Naive thymus-derived CD4-positive, alpha-beta T cell (primary cell): ENCODE data around the gene SETX. TPM values are rescaled to one million over a fixed set of nuclear protein-coding genes. Genes with fewer than 3 reads are reported as not detected.

Experiments used
- ATAC-seq: fragments of 150-1000 bp; cut with Tn5 transposase; 2 replicates; pipeline ENCODE4 v1.10.0; 2021; ENCODE audit warnings: mild to moderate bottlenecking, moderate library complexity
- CTCF ChIA-PET: fragments of 350-600 bp; sonication (Branson Sonifier 250); formaldehyde crosslinking; loops from one replicate; lab custom pipeline; 2021; ENCODE audit warnings: antibody characterized with exemption; lab: Charles Lee
- POLR2A ChIA-PET: fragments of 350-600 bp; sonication (Branson Sonifier 250); formaldehyde crosslinking; loops from one replicate; lab custom pipeline; 2021; ENCODE audit warnings: antibody characterized with exemption, inconsistent platforms; lab: Charles Lee
- DNase-seq, 9 donors: peaks; one replicate each; pipeline versions ENCODE4 v3.0.0 to v3.0.0-alpha.2; 2020 to 2022; ENCODE audit warnings: mixed read lengths in 1 of 9
- H3K27ac ChIP-seq: one replicate; pipeline ENCODE4 v1.7.0; 2013; ENCODE audit warnings: mild to moderate bottlenecking, low read depth, low read length, moderate library complexity
- H3K27me3 ChIP-seq, 2 donors: one replicate each; pipeline ENCODE4 v1.7.0; 2013; ENCODE audit warnings: low read length in 2 of 2, mild to moderate bottlenecking in 2 of 2, moderate library complexity in 2 of 2; ENCODE audit not compliant: control insufficient read depth in 2 of 2, insufficient read depth in 2 of 2
- H3K36me3 ChIP-seq, 3 experiments: 1 replicate in 2 of 3; 2 replicates in 1 of 3; pipeline ENCODE4 v1.7.0; 2013; ENCODE audit warnings: low read length in 3 of 3, mild to moderate bottlenecking in 3 of 3, moderate library complexity in 1 of 3; ENCODE audit not compliant: insufficient read depth in 3 of 3, control insufficient read depth in 2 of 3
- H3K4me1 ChIP-seq, 2 donors: one replicate each; pipeline ENCODE4 v1.7.0; 2013; ENCODE audit warnings: low read length in 2 of 2, mild to moderate bottlenecking in 2 of 2, moderate library complexity in 1 of 2; ENCODE audit not compliant: control insufficient read depth in 2 of 2, insufficient read depth in 2 of 2
- H3K4me3 ChIP-seq: 2 replicates; pipeline ENCODE4 v1.7.0; 2013; ENCODE audit warnings: mild to moderate bottlenecking, low read length
- H3K9me3 ChIP-seq, 3 experiments: 1 replicate in 2 of 3; 2 replicates in 1 of 3; pipeline ENCODE4 v1.7.0; 2013; ENCODE audit warnings: low read length in 3 of 3; ENCODE audit not compliant: control insufficient read depth in 2 of 3
- H3K27ac Mint-ChIP-seq, 9 donors: one replicate each; pipeline ENCODE4 v1.8.0; 2020 to 2022; ENCODE audit warnings: mixed read lengths in 9 of 9, mild to moderate bottlenecking in 8 of 9, moderate library complexity in 5 of 9, inconsistent platforms in 2 of 9
- H3K27me3 Mint-ChIP-seq, 5 donors: one replicate each; pipeline ENCODE4 v1.8.0; 2021 to 2022; ENCODE audit warnings: mixed read lengths in 5 of 5, mild to moderate bottlenecking in 1 of 5
- H3K36me3 Mint-ChIP-seq, 5 donors: one replicate each; pipeline ENCODE4 v1.8.0; 2020 to 2022; ENCODE audit warnings: mixed read lengths in 5 of 5, mild to moderate bottlenecking in 3 of 5, inconsistent platforms in 1 of 5
- H3K4me1 Mint-ChIP-seq, 7 donors: one replicate each; pipeline ENCODE4 v1.8.0; 2020 to 2022; ENCODE audit warnings: mixed read lengths in 7 of 7, mild to moderate bottlenecking in 3 of 7, inconsistent platforms in 1 of 7
- H3K4me3 Mint-ChIP-seq, 10 donors: one replicate each; pipeline ENCODE4 v1.8.0; 2020 to 2022; ENCODE audit warnings: mild to moderate bottlenecking in 10 of 10, mixed read lengths in 10 of 10, moderate library complexity in 6 of 10, inconsistent platforms in 2 of 10
- H3K9me3 Mint-ChIP-seq, 11 donors: one replicate each; pipeline ENCODE4 v1.8.0; 2020 to 2022; ENCODE audit warnings: mixed read lengths in 11 of 11, mild to moderate bottlenecking in 4 of 11, inconsistent platforms in 1 of 11, moderate library complexity in 1 of 11
- intact Hi-C, 2 donors: fragments of 100-400 bp; cut with micrococcal nuclease; formaldehyde crosslinking; loops; one replicate each; pipeline ENCODE4 v1.15.1; 2023
- polyA plus RNA-seq, 2 donors: library from polyadenylated mRNA; unstranded; fragments of 300-500 nt; fragmentation: Illumina TruSeq; gene quantifications; one replicate each; pipeline ENCODE4 v1.2.3, GENCODE V29; 2021
- total RNA-seq, 6 experiments: library from RNA in 5 of 6; stranded (reverse) in 5 of 6; gene quantifications; 1 replicate in 5 of 6; 2 replicates in 1 of 6; pipeline ENCODE4 v1.2.3 and lab custom pipeline; 2021 to 2026

The SETX gene
- total and polyA plus RNA-seq, 7 experiments from 2014 or later, result 29.0 to 83.2 (median 66.1) TPM

DNA sequence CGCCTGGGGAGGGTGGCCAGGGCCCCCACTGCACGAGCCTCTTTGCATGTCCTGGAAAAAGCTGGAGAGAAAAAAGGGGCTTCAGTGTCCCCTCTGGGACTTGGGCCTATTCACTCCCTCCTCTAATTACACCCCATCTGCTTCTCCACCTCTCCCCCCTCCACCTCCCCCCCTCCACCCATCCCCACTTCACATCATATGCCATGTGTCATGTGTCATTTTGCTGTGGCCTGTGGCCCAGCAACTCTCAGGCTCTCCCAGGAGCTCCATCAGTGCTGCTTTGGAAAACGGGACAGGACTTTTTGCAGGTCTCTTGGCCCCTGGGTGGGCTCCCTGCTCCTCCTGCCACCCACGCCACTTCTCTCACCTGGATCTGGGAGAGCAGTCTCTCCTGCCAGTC lies 124.2 kb downstream of the SETX start:
- H3K27ac ChIP-seq, result no peak overlapping the region
- H3K27ac Mint-ChIP-seq, result no peak overlapping the region
- CTCF ChIA-PET, result no interaction called here
- no peaks in the 10 kb centered on the region for H3K36me3 ChIP-seq
- no peaks in the 10 kb centered on the region for H3K27me3 Mint-ChIP-seq
- no peak for ATAC-seq
- POLR2A ChIA-PET, result no interaction called here
- no peaks in the 10 kb centered on the region for H3K4me1 ChIP-seq
- no peak for DNase-seq
- H3K4me1 Mint-ChIP-seq, result peaks cover 0 to 2% (median 0%) of the 10 kb centered on the region in 7 donors
- H3K4me3 ChIP-seq, result no peak overlapping the region
- H3K9me3 ChIP-seq, result no peaks in the 10 kb centered on the region
- H3K36me3 Mint-ChIP-seq, result no peaks in the 10 kb centered on the region
- intact Hi-C loops, result no loop called here
- H3K4me3 Mint-ChIP-seq, result no peak overlapping the region
- H3K9me3 Mint-ChIP-seq, result no peaks in the 10 kb centered on the region
- no peaks in the 10 kb centered on the region for H3K27me3 ChIP-seq

DNA sequence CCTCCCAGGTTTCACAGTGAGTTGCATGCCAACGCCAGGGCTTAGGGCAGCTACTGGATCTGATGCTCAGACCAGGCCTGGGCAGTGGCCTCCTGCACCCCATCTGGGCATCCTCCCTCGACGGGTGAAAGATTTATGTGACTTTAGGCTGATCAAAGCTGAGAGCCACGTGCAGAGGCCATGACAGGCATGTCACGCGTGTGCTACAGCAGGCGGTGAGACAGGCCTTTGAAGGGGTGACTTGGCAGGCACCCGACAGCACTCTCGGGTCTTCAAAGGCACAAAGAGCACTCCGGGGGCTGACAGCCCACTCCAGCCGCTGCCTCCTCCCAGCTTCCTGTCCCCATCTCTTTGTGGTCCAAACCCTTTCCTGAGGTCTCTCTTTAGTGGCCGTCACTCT lies 126.7 kb downstream of the SETX start:
- H3K9me3 ChIP-seq, result no peaks in the 10 kb centered on the region
- Mint-ChIP-seq H3K36me3 (no peaks in the 10 kb centered on the region), H3K27me3 (peaks cover 0 to 4% (median 2%) of the 10 kb centered on the region in 5 donors), H3K9me3 (no peaks in the 10 kb centered on the region), H3K4me1 (peaks cover 0 to 2% (median 0%) of the 10 kb centered on the region in 7 donors), H3K4me3 (no peak overlapping the region), H3K27ac (peak overlapping the region in 1 of 9 donors; percentile 31)
- no peak overlapping the region for H3K4me3 ChIP-seq
- POLR2A ChIA-PET, result no interaction called here
- CTCF ChIA-PET, result no interaction called here
- H3K27ac ChIP-seq, result no peak overlapping the region
- intact Hi-C loops, result no loop called here
- H3K36me3 ChIP-seq, result no peaks in the 10 kb centered on the region
- no peaks in the 10 kb centered on the region for H3K4me1 ChIP-seq
- DNase-seq (no peak), ATAC-seq (no peak)
- H3K27me3 ChIP-seq, result no peaks in the 10 kb centered on the region

DNA sequence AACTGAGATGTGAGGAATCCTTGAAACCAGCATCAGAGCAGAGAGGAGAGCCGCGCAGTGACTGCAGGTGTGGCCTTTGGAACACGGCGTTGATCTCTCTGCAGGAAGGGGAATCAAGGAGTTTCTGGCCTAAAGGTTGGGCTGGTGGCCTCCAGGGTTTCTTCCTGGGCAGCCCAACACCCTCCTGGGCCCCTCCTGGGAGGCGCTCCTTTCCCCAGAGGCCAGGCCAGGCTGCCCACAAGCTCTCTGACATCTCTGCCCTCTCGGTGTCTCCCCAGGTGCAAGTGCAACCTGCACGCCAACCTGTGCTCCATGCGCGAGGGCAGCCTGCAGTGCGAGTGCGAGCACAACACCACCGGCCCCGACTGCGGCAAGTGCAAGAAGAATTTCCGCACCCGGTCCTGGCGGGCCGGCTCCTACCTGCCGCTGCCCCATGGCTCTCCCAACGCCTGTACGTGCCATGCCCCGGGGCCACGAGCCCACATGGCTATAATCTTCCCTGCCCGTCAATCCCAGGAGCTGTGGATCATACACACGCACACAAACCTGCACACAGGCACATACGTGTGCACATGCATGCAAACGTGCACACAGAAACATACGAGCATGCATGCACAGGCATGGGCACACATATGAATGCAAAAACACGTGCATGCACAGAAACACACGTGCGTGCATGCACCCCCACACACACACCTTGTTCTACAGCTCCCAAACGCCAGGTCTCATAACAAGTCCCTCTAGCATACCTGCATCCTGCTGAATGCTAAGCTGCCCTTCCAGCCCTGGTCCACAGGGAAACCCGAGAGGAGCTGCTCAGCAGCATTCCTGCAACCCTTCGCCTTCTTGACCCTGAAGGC lies 128.0 kb downstream of the SETX start:
- H3K4me1 Mint-ChIP-seq, result peaks cover 0 to 2% (median 0%) of the 10 kb centered on the region in 7 donors
- no peak overlapping the region for H3K4me3 Mint-ChIP-seq
- Histone ChIP-seq H3K27me3 (no peaks in the 10 kb centered on the region), H3K9me3 (no peaks in the 10 kb centered on the region), H3K4me1 (no peaks in the 10 kb centered on the region), H3K4me3 (no peak overlapping the region), H3K36me3 (no peaks in the 10 kb centered on the region), H3K27ac (no peak overlapping the region)
- intact Hi-C loops, result no loop called here
- ChIA-PET POLR2A (no interaction called here), CTCF (no interaction called here)
- no peaks in the 10 kb centered on the region for H3K9me3 Mint-ChIP-seq
- no peak overlapping the region for H3K27ac Mint-ChIP-seq
- ATAC-seq (no peak), DNase-seq (no peak)
- H3K27me3 Mint-ChIP-seq, result peaks cover 0 to 4% (median 3%) of the 10 kb centered on the region in 5 donors
- no peaks in the 10 kb centered on the region for H3K36me3 Mint-ChIP-seq

DNA sequence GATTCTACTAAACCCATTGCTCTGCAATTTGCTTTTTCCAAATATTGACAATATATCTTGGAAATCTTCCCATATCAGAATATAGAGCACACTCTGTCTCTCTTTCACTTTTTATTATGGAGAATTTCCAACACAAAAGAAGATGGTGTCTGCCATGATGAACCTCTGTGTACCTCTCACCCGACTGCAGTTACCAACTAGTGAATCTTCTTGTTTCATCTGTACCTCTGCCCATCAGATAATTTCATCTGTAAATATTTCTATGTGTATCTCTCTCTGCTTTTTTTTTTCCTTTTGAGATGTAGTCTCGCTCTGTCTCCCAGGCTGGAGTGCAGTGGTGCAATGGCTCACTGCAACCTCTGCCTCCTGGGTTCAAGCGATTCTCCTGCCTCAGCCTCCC lies 130.1 kb downstream of the SETX start:
- DNase-seq, result no peak
- no peak overlapping the region for H3K27ac Mint-ChIP-seq

DNA sequence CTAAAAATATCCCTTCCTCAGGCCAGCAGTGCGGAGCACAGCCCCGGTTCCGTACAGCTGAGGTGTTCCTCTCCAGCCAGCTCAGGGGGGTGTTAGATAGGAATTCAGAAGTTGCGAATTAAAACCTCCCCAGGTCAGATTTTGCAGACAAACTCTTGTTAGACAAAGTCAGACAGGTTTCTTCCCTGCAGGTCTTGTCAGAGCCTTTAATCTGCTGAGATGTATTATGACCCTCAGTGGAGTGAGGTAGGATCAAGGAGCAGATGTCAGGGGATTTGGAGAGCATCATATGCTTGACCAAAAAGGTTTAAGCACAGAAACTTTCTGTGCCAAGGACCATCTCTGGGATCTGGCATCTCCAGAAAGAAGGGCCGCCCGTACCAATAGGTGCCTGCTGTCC lies 132.8 kb downstream of the SETX start:
- DNase-seq, result no peak
- Mint-ChIP-seq H3K9me3 (peaks cover 0 to 1% (median 0%) of the 10 kb centered on the region in 11 donors), H3K4me3 (no peak overlapping the region), H3K36me3 (no peaks in the 10 kb centered on the region), H3K4me1 (peaks cover 0 to 4% (median 0%) of the 10 kb centered on the region in 7 donors), H3K27me3 (peaks cover 0 to 16% (median 4%) of the 10 kb centered on the region in 5 donors), H3K27ac (no peak overlapping the region)
- no peak for ATAC-seq
- no peaks in the 10 kb centered on the region for H3K27me3 ChIP-seq
- no peaks in the 10 kb centered on the region for H3K9me3 ChIP-seq
- ChIA-PET POLR2A (no interaction called here), CTCF (no interaction called here)
- H3K27ac ChIP-seq, result no peak overlapping the region
- no peak overlapping the region for H3K4me3 ChIP-seq
- intact Hi-C loops, result no loop called here
- H3K36me3 ChIP-seq, result no peaks in the 10 kb centered on the region
- no peaks in the 10 kb centered on the region for H3K4me1 ChIP-seq

More for the DNA sequence above, 130.1 kb downstream of the SETX start:
- CTCF ChIA-PET, result no interaction called here
- Histone ChIP-seq H3K9me3 (no peaks in the 10 kb centered on the region), H3K27ac (no peak overlapping the region), H3K27me3 (no peaks in the 10 kb centered on the region), H3K36me3 (no peaks in the 10 kb centered on the region), H3K4me3 (no peak overlapping the region), H3K4me1 (no peaks in the 10 kb centered on the region)
- Mint-ChIP-seq H3K4me3 (no peak overlapping the region), H3K9me3 (no peaks in the 10 kb centered on the region), H3K36me3 (no peaks in the 10 kb centered on the region), H3K4me1 (peaks cover 0 to 2% (median 0%) of the 10 kb centered on the region in 7 donors), H3K27me3 (peaks cover 0 to 11% (median 4%) of the 10 kb centered on the region in 5 donors)
- POLR2A ChIA-PET, result no interaction called here
- ATAC-seq, result no peak
- intact Hi-C loops, result no loop called here

DNA sequence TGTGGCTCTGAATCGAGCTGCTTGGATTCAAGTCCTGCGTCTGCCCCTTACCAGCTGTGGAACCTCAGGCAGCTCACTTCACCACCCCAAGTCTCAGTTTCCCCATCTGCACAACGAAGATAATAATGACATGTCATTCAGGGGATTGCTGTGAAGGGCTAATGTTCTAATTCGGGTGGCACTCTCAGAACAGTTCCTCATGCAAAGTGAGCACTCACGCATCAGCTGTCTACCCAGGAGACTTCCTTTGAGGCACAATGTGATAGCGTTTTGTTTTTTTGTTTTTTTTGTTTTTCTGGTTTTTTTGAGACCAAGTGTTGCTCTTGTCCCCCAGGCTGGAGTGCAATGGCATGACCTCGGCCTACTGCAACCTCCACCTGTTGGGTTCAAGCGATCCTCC lies 136.6 kb downstream of the SETX start:
- Histone ChIP-seq H3K9me3 (no peaks in the 10 kb centered on the region), H3K36me3 (no peaks in the 10 kb centered on the region), H3K4me3 (no peak overlapping the region), H3K27ac (no peak overlapping the region), H3K4me1 (no peaks in the 10 kb centered on the region), H3K27me3 (no peaks in the 10 kb centered on the region)
- H3K36me3 Mint-ChIP-seq, result no peaks in the 10 kb centered on the region
- H3K4me1 Mint-ChIP-seq, result peaks cover 0 to 4% (median 0%) of the 10 kb centered on the region in 7 donors
- no peak overlapping the region for H3K27ac Mint-ChIP-seq
- ATAC-seq (no peak), DNase-seq (no peak)
- CTCF ChIA-PET, result no interaction called here
- POLR2A ChIA-PET, result no interaction called here
- intact Hi-C loops, result no loop called here
- H3K9me3 Mint-ChIP-seq, result peaks cover 0 to 1% (median 0%) of the 10 kb centered on the region in 11 donors
- H3K27me3 Mint-ChIP-seq, result peaks cover 0 to 14% (median under 1%) of the 10 kb centered on the region in 5 donors
- H3K4me3 Mint-ChIP-seq, result no peak overlapping the region
